OCI-LY1 (cell line): Measurements from ENCODE around the gene RASGRF1.

Source experiments
- CTCF ChIP-seq: fragments of 200-600 bp; sonication (generic), shearing (Covaris generic); IDR thresholded peaks from 2 replicates; pipeline ENCODE4 v1.5.1; 2017; ENCODE audit warnings: mild to moderate bottlenecking, antibody characterized with exemption, low read length, moderate library complexity, mixed read lengths
- EZH2 ChIP-seq: fragments of 200-600 bp; sonication (generic), shearing (Covaris generic); IDR thresholded peaks from 2 replicates; pipeline ENCODE4 v1.8.0; 2017; ENCODE audit warnings: borderline replicate concordance, mixed run types, mild to moderate bottlenecking, antibody characterized with exemption, low read length, moderate library complexity, mixed read lengths

- no peak for TF ChIP-seq CTCF
- no peak for TF ChIP-seq EZH2
These were observed 6.1 kb downstream of the RASGRF1 start for GRCh38 chr15:79084308-79084968.
